Measurements from ENCODE around the gene MAP4K2. TPM values are rescaled to one million over a fixed set of nuclear protein-coding genes. Genes with fewer than 3 reads are reported as not detected.

MAP4K2 gene
- polyA plus RNA-seq, 1 of the 3 experiments (the other 2 are of a cell fraction), result 20.0 TPM

DNA sequence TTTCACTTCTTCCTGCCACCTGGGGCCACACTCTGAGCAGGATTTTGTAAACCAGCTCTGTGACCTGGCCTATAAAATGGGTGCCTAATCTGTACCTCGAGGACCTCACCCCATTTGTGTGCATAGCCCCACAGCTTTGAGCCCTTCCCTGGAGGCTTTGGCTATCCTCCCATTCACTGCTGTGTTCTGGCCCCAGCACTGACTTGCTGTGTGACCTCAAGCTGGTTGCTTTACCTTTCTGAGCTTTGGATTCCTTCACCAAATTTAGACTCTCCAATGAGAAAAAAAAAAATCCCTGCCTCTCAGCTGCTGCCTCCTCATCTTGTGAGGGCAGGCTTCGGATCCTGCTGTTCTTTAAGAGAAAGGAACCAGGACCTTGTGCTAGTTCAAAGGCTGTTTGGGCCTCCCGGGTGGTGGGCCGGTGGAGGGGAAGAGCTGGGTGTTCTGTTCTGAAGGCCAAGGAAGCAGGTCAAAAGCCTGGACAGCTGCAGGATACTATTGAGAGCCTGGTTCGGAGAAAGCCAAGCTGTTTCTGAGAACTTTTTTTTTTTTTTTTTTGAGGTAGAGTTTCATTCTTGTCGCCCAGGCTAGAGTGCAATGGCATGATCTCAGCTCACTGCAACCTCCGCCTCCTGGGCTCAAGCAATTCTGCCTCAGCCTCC is 42.1 kb downstream of the MAP4K2 start:
- TF ChIP-seq REST (IDR thresholded peaks at IDR 0.05; ENCODE audit: low read depth, low read length) (no peak), NFIC (IDR thresholded peaks at IDR 0.05; ENCODE audit: borderline replicate concordance) (no peak), TAF1 (IDR thresholded peaks at IDR 0.05; ENCODE audit: borderline replicate concordance, low read depth, low read length) (no peak), POLR2AphosphoS5 (IDR thresholded peaks at IDR 0.05; ENCODE audit: low read depth, low read length) (no peak), FOXM1 (IDR thresholded peaks at IDR 0.05; ENCODE audit: low read depth) (no peak), GABPA (IDR thresholded peaks at IDR 0.05; ENCODE audit: low read depth) (no peak), JUND (IDR thresholded peaks at IDR 0.05) (no peak), RFX5 (IDR thresholded peaks at IDR 0.05; ENCODE audit: low read length) (no peak), TCF12 (IDR thresholded peaks at IDR 0.05) (no peak), ELF1 (IDR thresholded peaks at IDR 0.05) (no peak), TEAD4 (IDR thresholded peaks at IDR 0.05; ENCODE audit: borderline replicate concordance, insufficient read depth) (no peak), SIN3A (IDR thresholded peaks at IDR 0.05; ENCODE audit: borderline replicate concordance, low read depth, low read length) (no peak), EZH2phosphoT487 (IDR thresholded peaks at IDR 0.05; ENCODE audit: borderline replicate concordance, low read depth) (no peak), FOSL2 (IDR thresholded peaks at IDR 0.05; ENCODE audit: borderline replicate concordance, low read depth) (no peak), CHD2 (IDR thresholded peaks at IDR 0.05; ENCODE audit: low read length, partially characterized antibody) (no peak), IRF3 (IDR thresholded peaks at IDR 0.05; ENCODE audit: low read depth, low read length) (no peak), MAX (IDR thresholded peaks at IDR 0.05; ENCODE audit: low read depth) (no peak), MEF2A (IDR thresholded peaks at IDR 0.05; ENCODE audit: borderline replicate concordance, low read depth) (no peak), NRF1 (IDR thresholded peaks at IDR 0.05; ENCODE audit: low read depth, low read length) (no peak), USF1 (IDR thresholded peaks at IDR 0.05; ENCODE audit: borderline replicate concordance, low read depth) (no peak)
- Histone ChIP-seq H3K9ac (no peak overlapping the region), H4K20me1 (ENCODE audit: insufficient read depth) (peaks cover 31% of the 10 kb centered on the region), H3F3A (replicated peaks; ENCODE audit: insufficient read depth) (peaks cover 43% of the 10 kb centered on the region), H3K27me3 (ENCODE audit: insufficient read depth) (no peaks in the 10 kb centered on the region), H3K4me1 (ENCODE audit: control insufficient read depth in 1 of 2, insufficient read depth in 2 of 2, low read depth in 1 of 2, low read length in 1 of 2) (peaks cover 19 to 23% of the 10 kb centered on the region in 2 experiments; a peak in 3 of 4 replicates), H3K36me3 (replicated peaks in 1 of 2; ENCODE audit: control insufficient read depth in 1 of 2, insufficient read depth in 2 of 2, low read length in 1 of 2) (peaks cover 22 to 36% of the 10 kb centered on the region in 2 experiments), H3K4me3 (ENCODE audit: low read depth in 2 of 2, low read length in 1 of 2) (no peak overlapping the region), H3K27ac (ENCODE audit: low read depth in 2 of 2, low read length in 1 of 2) (no peak overlapping the region), H3K4me2 (no peak overlapping the region), H3K79me2 (ENCODE audit: insufficient read depth) (peaks cover 10% of the 10 kb centered on the region; the same call in 1 of the 2 replicates), H2AFZ (ENCODE audit: low read depth) (no peak overlapping the region), H3K9me2 (no peaks in the 10 kb centered on the region), H3K9me3 (no peaks in the 10 kb centered on the region)
- ChIA-PET POLR2A (interaction anchor here (1.7 kb wide), 1 partner anchor 18 kb away, joined by 7 read pairs; the partner anchor contains the start of gene SF1), CTCF (interaction anchor here (0.8 to 2.0 kb wide), 5 partner anchors 7 to 72 kb away, joined by 5 to 8 read pairs (median 5); partner anchors contain the start of gene RASGRP2)
- peak; percentile 30 for DNase-seq
- 67% methylated on average over 7 of the region's 7 CpGs for WGBS (ENCODE audit: low lambda C conversion rate)
